Stimulated activated CD4-positive, alpha-beta T cell treated with anti-CD3 and anti-CD28 coated beads, Interleukin-4, amount 100 ng/mL, for 4 hours (primary cell): ENCODE data around the gene DDC.
"Not testable (repeated sequence)": the region's sequence is repeated elsewhere in the genome, so short reads cannot be mapped to it uniquely, and the experiment has no call there.

Experiments used
- DNase-seq, 2 experiments: peaks; one replicate each; pipeline ENCODE4 v3.0.0-alpha.2; 2020

Gene DDC

GRCh38 chr7:50588937-50589336 lies 23.7 kb upstream of the DDC start:
- no peak for DNase-seq

DNA sequence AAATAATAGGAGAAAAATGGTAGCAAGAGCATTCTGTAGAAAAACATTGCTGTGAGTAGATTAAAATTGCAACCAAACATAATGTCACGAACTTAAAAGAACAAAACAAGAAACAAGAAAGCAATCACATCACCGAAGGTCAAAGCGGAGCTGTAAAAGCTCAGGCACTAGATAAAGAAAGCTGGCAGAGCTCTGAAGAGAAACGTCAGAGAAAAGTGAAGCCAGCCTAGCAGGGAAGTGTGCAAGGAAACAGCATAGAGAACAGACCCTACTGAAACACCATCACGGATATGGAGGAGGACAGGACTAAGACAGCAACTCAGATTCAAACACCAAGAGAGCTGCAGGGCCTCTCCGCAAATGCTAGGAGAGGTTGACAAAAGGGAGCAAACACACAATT lies 22.5 kb upstream of the DDC start:
- no peak for DNase-seq

DNA sequence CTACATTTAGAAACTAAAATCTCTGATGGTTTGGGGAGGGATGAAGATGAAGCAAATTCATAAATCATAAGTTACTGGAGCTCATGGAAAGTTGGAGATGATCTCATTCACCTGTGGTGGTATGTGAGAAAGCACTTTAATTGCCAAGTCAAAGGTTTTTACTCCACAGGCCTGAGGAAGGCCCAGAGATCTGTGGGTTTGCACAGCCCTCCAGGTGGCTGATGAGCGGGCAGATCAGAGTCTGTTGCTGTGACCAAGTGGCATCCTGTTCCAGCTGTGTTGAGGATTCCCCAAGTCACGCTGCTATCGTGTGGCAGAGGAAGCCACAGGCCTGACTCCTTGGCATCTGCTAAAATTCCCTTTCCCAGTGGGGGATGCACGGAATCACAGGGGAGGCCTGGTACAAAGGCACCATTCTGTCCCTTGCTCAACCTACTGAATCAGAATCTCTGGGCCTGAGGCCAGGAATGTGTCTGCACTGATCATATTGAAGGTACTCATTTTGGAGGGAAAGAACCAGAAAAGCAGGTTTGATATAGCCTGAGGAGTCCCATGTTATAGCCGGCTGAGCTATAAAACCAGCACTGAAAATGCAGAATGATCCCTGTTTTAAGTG lies 19.7 kb upstream of the DDC start:
- DNase-seq = no peak

- DNase-seq = no peak
Observed at GRCh38 chr7:50584386-50584785, 19.2 kb upstream of the DDC start.

- not testable (repeated sequence) for DNase-seq
Observed at GRCh38 chr7:50583295-50583694, 18.1 kb upstream of the DDC start.

GRCh38 chr7:50582271-50582670 lies 17.1 kb upstream of the DDC start:
- not testable (repeated sequence) for DNase-seq

DNA sequence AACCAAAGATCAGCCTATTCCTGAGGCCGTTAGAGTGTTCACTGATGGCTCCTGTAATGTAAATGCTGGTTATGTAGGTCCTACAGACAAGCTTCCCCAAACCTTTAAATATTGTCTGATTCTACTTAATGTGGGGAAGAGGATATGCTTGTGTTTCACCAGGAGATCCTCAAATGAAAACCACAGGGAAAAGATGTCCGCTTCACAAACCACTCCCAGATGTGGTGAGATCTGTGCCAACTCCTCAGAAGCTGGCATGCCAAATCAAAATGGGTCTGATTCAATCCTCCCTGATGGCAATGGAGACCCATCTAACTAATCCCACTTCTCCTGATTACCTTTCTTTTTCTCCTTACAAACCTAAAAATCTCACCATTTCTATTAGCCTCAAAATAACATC lies 15.5 kb upstream of the DDC start:
- DNase-seq = not testable (repeated sequence)

GRCh38 chr7:50580057-50580456 lies 14.9 kb upstream of the DDC start:
- DNase-seq = no peak

- not testable (repeated sequence) for DNase-seq
Observed at GRCh38 chr7:50578105-50578504, 12.9 kb upstream of the DDC start.

DNA sequence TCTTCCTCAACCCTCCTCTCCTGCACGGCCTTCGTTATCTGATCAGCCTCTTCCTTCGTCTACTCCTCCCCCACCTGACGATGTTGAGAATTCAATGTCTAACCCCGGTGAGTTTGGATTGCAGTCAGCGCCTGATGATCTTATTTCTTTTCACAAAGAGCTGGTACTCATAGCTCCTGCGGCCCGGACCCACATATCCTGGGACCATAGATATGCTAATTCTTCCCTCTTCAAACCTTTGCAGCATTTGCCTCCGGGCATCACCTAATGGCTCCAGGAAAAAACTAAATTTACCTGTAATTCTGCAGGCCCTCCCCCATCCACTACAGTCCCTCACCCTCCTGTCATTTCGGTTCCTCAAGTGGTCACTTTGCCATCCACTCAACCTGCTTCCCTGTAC lies 12.4 kb upstream of the DDC start:
- no peak for DNase-seq

DNA sequence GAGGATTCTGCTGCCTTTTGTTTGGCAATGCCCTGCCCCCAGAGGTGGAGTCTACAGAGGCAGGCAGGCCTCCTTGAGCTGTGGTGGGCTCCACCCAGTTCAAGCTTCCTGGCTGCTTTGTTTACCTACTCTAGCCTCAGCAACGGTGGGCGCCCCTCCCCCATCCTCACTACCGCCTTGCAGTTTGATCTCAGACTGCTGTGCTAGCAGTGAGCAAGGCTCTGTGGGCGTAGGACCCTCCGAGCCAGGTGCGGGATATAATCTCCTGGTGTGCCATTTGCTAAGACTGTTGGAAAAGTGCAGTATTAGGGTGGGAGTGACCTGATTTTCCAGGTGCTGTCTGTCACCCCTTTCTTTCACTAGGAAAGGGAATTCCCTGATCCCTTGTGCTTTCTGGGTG lies 11.2 kb upstream of the DDC start:
- DNase-seq = not testable (repeated sequence)

GRCh38 chr7:50567715-50568261 lies 2.6 kb upstream of the DDC start:
- DNase-seq = no peak

DNA sequence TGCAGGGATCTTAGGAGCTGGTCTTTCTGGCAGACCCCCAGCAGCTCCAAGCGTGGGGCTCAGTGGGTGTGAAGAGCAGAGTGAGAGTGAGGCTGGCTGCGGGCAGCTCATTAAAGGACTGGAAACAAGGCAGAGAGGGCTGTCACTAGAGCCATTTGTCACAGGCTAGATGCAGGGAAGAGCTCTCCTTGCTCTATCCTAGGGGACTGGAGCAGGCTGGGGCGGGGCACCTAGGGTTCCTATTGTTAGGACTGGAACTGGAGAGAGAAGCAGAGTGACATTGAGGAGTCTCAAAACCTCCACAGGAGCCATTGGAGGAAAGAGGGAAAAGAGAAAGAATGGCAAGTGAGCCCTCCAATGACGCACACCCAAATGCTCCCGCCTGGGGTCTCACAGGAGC lies 772 bp upstream of the DDC start:
- no peak for DNase-seq

GRCh38 chr7:50565559-50565916 lies 333 bp upstream of the DDC start:
- DNase-seq = no peak

DNA sequence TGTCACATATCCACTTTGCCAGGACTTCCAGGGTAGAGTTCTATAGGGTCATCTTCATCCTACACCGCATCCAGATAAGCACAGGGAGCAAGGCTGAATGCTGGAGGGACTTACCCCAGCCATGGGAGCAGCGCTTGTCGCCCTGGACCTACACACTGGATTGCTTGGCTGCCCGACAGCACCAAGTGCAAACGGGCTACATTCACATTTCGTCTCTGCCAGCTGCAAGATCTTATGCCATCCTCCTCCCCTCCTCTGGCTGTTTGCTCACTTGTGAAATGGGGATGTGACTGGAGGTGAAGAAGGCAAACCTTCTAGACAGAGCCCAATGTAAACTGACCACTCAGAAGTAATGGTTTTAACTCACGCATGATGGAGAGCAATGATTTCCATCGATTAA lies 1.0 kb downstream of the DDC start:
- DNase-seq = no peak

DNA sequence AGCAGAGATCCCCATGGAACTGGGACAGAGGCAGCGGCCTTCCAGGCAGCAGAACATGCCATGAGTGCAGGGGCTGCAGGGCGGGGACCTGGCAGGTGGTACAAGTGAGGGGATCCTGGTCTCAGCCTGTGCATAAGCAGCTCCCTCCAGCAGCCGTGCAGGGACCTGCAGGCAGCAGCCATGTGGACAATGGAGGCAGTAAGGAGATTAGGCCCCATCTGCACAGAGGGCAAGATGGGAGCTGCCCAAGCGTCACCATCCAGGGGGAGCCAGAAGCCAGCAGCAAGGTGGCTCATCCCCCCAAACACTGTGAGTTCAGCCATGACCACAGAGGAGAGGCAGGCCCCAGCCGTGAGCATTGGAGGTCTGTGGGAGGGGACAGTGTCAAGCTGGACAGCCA lies 3.1 kb downstream of the DDC start:
- no peak for DNase-seq

DNA sequence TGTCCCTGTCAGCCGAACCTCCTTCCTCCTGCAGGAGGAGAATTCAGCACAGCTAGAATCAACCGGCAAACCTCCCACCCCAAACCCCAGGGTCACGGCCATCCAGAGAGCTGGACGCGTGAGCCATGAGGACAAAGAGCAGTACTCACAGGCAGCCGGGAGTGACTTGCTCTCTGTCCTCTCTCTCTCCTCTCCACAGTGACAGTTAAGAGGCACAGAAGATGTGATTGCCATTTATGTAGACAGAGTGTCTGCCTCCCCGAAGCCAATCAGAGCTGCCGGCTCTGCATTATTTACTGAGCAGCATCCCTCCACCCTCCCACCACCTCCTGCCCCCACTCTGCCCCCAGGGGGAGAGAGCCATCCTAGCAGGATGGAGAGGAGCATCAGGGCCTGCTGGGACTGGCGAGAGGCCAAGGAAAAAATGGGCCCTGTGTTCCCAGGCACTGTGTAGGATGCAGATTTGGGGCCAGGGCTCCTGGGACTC lies 4.3 kb downstream of the DDC start:
- DNase-seq = no peak

DNA sequence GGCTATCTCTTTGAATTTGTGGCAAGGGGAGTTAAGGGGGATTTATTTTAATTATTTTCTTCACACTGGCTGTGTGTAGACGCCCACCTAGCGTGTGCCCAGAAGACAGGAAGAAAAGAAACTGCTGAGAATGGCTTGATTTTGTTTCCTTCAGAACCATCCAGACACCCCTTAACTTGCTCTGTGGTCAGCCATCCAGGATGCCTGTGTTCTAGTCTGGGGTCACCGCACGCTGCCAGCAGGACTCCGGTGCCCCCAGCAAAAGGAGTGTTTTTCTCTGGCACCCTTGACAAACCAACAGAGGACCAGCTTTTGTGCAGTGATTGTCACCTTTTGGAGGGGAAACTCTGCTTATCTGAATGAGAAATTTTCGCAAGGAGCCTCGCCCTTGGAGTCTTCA lies 5.3 kb downstream of the DDC start:
- DNase-seq = no peak

GRCh38 chr7:50558294-50559053 lies 6.7 kb downstream of the DDC start:
- no peak for DNase-seq

- no peak for DNase-seq
Observed at GRCh38 chr7:50557099-50557498, 8.1 kb downstream of the DDC start.

GRCh38 chr7:50556247-50556991 lies 8.8 kb downstream of the DDC start:
- DNase-seq = no peak

DNA sequence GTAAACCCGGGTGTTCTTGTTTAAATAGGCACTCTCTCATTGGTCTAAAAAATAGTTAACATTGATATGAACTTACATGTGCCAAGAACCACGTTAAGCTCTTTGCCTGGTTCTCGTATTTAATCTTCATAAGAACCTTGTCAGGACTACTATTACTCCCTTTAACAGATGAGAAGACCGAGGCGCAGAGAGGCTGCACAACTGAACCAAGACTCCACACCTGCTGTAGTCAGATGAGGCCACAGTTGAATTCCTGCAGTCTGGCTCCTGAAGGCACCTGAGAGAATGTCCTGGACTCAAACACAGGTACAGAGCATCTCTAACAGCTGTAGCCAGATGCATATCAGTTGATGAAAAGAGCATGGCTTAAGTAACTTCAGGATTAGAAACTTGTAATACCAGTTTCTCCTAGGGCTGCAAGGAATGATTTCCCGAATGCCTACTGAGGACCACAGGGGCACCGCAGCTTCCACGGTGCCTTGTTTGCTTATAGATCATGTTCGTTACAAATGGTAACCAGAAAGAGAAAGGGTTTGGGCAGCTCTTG lies 9.5 kb downstream of the DDC start:
- no peak for DNase-seq
